Activated CD8-positive, alpha-beta memory T cell treated with anti-CD3 and anti-CD28 coated beads, Interleukin-2, amount 10 ng/mL, durations not matched to agents 7 days and 5 days (primary cell): ENCODE results near the gene MAGEF1. TPM values are rescaled to one million over a fixed set of nuclear protein-coding genes. Genes with fewer than 3 reads are reported as not detected.

Source experiments
- ATAC-seq: fragments of 150-1000 bp; cut with Tn5 transposase; one replicate; pipeline ENCODE4 v1.10.0; 2021; ENCODE audit warnings: moderate library complexity
- CTCF ChIA-PET: fragments of 350-600 bp; sonication (Branson Sonifier 250); formaldehyde crosslinking; loops from one replicate; lab custom pipeline; 2021; ENCODE audit warnings: antibody characterized with exemption; lab: Charles Lee
- DNase-seq: peaks from one replicate; pipeline ENCODE4 v3.0.0-alpha.2; 2020
- H3K27ac Mint-ChIP-seq: one replicate; pipeline ENCODE4 v1.8.0; 2021; ENCODE audit warnings: mild to moderate bottlenecking, mixed read lengths
- H3K27me3 Mint-ChIP-seq: one replicate; pipeline ENCODE4 v1.8.0; 2021; ENCODE audit warnings: mixed read lengths
- H3K36me3 Mint-ChIP-seq: one replicate; pipeline ENCODE4 v1.8.0; 2021; ENCODE audit warnings: mild to moderate bottlenecking, mixed read lengths
- H3K4me1 Mint-ChIP-seq: one replicate; pipeline ENCODE4 v1.8.0; 2021; ENCODE audit warnings: mixed read lengths
- H3K4me3 Mint-ChIP-seq: one replicate; pipeline ENCODE4 v1.8.0; 2021; ENCODE audit warnings: mild to moderate bottlenecking, moderate library complexity, mixed read lengths
- H3K9me3 Mint-ChIP-seq: one replicate; pipeline ENCODE4 v1.8.0; 2022; ENCODE audit warnings: low read depth, mixed read lengths
- total RNA-seq, 2 experiments: library from RNA; stranded (reverse); gene quantifications; one replicate each; pipeline ENCODE4 v1.2.3, GENCODE V29; 2021

Gene MAGEF1
- total RNA-seq, 2 experiments from 2014 or later = 2.8 to 5.9 TPM

- Mint-ChIP-seq H3K4me3 (no peak overlapping the region), H3K4me1 (no peaks in the 10 kb centered on the region), H3K9me3 (no peaks in the 10 kb centered on the region), H3K36me3 (no peaks in the 10 kb centered on the region), H3K27ac (no peak overlapping the region), H3K27me3 (peaks cover 25% of the 10 kb centered on the region)
- CTCF ChIA-PET = interaction anchor here (0.9 to 1.6 kb wide), 3 partner anchors 15 to 163 kb away, joined by 3 to 7 read pairs (median 4); no protein-coding TSS in a partner anchor
- DNase-seq (no peak), ATAC-seq (no peak)
These were observed 16.2 kb upstream of the MAGEF1 start for GRCh38 chr3:184728010-184728527.

DNA sequence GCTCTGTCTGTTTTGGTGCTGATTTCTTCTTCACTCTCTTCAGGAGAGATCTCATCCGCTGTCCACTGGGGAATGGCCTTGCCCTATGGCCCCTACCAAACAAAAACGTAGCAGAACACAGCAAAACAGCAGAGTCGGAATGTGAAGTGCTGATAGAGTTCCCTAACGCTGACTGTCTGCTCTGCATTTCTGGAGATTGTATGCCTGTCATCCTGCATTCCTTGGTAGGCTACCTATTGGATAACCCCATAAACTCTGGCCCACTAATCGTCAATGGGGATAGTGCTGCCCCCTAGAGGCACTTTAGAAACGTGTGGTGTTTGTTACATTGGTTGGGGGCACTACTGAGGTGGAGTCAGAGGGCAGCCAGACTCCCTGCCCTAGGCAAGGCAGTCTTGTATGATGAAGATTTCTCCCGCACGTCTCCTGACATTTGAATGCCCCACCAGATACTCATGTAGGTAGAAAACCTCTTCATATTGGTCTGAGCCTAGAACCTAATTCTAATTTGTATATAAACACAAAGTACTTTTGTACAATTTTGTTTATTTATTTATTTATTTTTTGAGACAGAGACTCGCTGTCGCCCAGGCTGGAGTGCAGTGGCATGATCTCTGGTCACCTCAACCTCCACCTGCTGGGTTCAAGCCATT lies 15.6 kb upstream of the MAGEF1 start:
- ATAC-seq = peak; percentile 57
- Mint-ChIP-seq H3K9me3 (no peaks in the 10 kb centered on the region), H3K27ac (no peak overlapping the region), H3K27me3 (peaks cover 21% of the 10 kb centered on the region), H3K36me3 (no peaks in the 10 kb centered on the region), H3K4me1 (no peaks in the 10 kb centered on the region), H3K4me3 (no peak overlapping the region)
- peak; percentile 59 for DNase-seq
- CTCF ChIA-PET = interaction anchor here (0.6 to 1.6 kb wide), 11 partner anchors 16 to 728 kb away, joined by 3 to 7 read pairs (median 3); no protein-coding TSS in a partner anchor

DNA sequence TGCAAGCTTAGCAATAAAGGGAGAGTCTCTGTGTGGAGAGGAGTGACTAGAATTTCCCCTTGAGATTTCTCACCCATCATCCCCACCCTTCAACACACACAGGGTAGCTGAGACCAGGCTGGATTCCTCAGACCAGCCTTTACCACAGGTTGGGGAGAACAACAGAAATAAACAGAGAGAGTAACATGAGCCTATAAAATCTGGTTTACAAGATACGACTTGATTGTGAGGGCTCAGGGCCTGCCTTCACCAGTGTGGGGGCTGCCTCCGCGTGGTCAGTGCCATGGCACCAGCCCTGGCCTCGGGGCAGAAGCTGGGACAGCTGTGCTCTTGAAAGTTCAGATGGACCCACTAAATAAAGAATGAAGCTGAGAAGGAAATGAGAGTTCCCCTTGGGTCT lies 14.6 kb upstream of the MAGEF1 start:
- DNase-seq = no peak
- CTCF ChIA-PET = interaction anchor here (0.6 to 1.6 kb wide), 10 partner anchors 18 to 727 kb away, joined by 3 to 7 read pairs (median 3); no protein-coding TSS in a partner anchor
- no peaks in the 10 kb centered on the region for H3K36me3 Mint-ChIP-seq
- ATAC-seq = no peak
- H3K9me3 Mint-ChIP-seq = no peaks in the 10 kb centered on the region
- H3K4me1 Mint-ChIP-seq = no peaks in the 10 kb centered on the region
- peaks cover 22% of the 10 kb centered on the region for H3K27me3 Mint-ChIP-seq
- no peak overlapping the region for H3K4me3 Mint-ChIP-seq
- no peak overlapping the region for H3K27ac Mint-ChIP-seq

DNA sequence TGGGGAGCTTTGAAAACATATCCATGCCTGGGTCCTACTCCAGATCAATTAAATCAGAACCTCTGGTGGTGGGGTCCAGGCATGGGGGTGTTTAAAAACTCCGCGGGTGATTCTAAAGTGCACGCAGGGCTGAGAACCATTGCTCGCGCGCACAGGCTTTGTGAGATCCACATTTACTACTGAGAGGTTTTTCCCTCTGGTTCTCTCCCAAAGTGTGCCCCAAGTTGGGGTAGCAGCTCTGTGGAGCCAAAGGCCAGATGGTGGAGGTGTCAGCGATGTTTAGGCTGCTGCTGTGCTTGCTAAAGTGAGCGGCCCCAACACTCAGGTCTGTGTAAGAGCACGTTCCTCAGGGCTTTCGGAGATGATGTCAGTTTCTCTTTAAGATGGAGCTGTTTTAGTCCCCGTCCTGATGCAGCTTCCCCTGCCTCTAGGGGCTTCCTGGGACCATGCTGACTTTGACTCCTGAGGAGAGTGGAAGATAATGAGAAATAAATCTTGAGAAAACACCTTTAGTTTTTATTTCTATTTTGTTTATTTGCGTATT lies 13.4 kb upstream of the MAGEF1 start:
- no peaks in the 10 kb centered on the region for H3K4me1 Mint-ChIP-seq
- peaks cover 18% of the 10 kb centered on the region for H3K27me3 Mint-ChIP-seq
- H3K36me3 Mint-ChIP-seq = no peaks in the 10 kb centered on the region
- H3K27ac Mint-ChIP-seq = no peak overlapping the region
- ATAC-seq (no peak), DNase-seq (no peak)
- H3K4me3 Mint-ChIP-seq = no peak overlapping the region
- no peaks in the 10 kb centered on the region for H3K9me3 Mint-ChIP-seq
- CTCF ChIA-PET = interaction anchor here (2.2 kb wide), 1 partner anchor 164 kb away, joined by 13 read pairs; the partner anchor contains the start of gene EPHB3

DNA sequence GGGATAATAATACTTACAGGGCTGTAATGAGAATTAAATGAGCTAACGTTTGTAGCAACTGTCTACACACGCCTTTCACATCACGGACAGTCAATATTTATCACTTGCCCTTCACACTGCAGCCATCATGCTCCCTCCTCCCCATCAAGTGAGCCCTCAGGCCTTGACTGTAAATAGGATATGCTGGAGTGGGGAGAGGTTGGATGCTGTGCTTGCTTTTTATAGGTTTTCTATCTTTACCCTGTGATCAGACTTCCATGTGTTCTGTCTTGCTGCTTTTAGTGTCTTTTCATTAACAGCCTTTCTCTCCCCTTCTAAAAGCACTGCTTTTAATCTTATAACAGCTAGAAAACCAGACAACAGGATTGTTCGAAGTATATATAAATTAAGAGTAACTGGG lies 12.8 kb upstream of the MAGEF1 start:
- H3K27ac Mint-ChIP-seq = no peak overlapping the region
- CTCF ChIA-PET = interaction anchor here (1.6 to 2.2 kb wide), 2 partner anchors 16 to 163 kb away, joined by 4 to 13 read pairs; partner anchors contain the start of gene EPHB3
- no peaks in the 10 kb centered on the region for H3K9me3 Mint-ChIP-seq
- ATAC-seq (no peak), DNase-seq (no peak)
- H3K27me3 Mint-ChIP-seq = peaks cover 18% of the 10 kb centered on the region
- no peaks in the 10 kb centered on the region for H3K36me3 Mint-ChIP-seq
- no peaks in the 10 kb centered on the region for H3K4me1 Mint-ChIP-seq
- H3K4me3 Mint-ChIP-seq = no peak overlapping the region

GRCh38 chr3:184719709-184720108 lies 7.8 kb upstream of the MAGEF1 start:
- peaks cover 26% of the 10 kb centered on the region for H3K27me3 Mint-ChIP-seq
- no peaks in the 10 kb centered on the region for H3K4me1 Mint-ChIP-seq
- DNase-seq = no peak
- no peak overlapping the region for H3K4me3 Mint-ChIP-seq
- ATAC-seq = no peak
- H3K36me3 Mint-ChIP-seq = no peaks in the 10 kb centered on the region
- no peak overlapping the region for H3K27ac Mint-ChIP-seq
- H3K9me3 Mint-ChIP-seq = no peaks in the 10 kb centered on the region
- CTCF ChIA-PET = no interaction called here

DNA sequence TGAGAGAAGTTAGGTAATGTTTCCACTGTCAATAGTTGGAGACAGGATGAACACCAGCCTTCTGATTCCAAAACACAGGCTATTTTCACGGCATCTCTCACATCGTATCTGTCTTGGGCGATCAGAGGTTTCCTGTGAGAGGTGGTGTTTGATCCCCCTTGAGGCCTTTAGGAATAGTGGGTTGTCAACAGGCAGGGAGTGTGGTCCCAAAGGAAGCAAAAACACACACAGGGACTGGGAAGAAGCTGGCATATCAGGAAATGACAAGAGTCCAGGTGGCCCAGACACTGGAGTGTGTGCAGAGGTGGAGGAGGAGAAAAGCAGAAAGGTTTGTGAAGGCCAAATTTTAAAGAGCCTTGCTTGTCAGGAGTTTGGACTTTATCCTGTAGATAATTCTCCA lies 6.6 kb upstream of the MAGEF1 start:
- CTCF ChIA-PET = no interaction called here
- no peaks in the 10 kb centered on the region for H3K9me3 Mint-ChIP-seq
- no peak overlapping the region for H3K27ac Mint-ChIP-seq
- H3K4me1 Mint-ChIP-seq = no peaks in the 10 kb centered on the region
- no peaks in the 10 kb centered on the region for H3K36me3 Mint-ChIP-seq
- peaks cover 24% of the 10 kb centered on the region for H3K27me3 Mint-ChIP-seq
- H3K4me3 Mint-ChIP-seq = no peak overlapping the region
- ATAC-seq (no peak), DNase-seq (no peak)

DNA sequence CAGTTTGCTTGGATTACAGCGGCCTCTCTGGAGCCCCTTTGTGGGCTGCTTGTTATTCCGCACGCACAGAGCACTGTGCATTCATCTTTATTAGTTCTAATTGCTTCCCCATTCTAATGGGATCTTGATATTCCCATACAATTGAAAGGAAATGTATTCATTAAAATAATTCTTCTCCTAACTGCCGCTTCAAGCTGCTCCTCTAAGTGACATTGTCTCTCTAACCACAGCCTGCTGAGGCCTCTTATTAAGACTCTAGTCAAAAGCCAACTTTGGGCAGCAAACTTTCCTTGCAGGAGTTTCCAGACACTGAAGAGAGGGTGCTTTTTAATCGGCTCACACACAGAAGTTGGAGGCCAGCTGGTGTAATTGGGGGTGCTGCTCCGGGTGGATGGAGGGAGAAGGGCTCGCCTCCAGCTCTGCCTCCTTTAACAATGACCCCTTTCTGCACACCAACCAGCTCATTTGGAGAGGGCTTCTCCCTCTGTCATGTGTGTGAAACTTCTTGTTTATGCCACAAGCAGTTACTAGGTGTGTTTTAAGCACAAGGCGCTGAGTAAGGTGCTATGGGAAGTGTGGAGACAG lies 5.6 kb upstream of the MAGEF1 start:
- no peak overlapping the region for H3K27ac Mint-ChIP-seq
- H3K36me3 Mint-ChIP-seq = no peaks in the 10 kb centered on the region
- peaks cover 26% of the 10 kb centered on the region for H3K27me3 Mint-ChIP-seq
- no peak for ATAC-seq
- H3K9me3 Mint-ChIP-seq = no peaks in the 10 kb centered on the region
- CTCF ChIA-PET = no interaction called here
- H3K4me3 Mint-ChIP-seq = no peak overlapping the region
- DNase-seq = peak; percentile 28
- H3K4me1 Mint-ChIP-seq = peaks cover 3% of the 10 kb centered on the region

GRCh38 chr3:184716622-184717398 lies 4.9 kb upstream of the MAGEF1 start:
- Mint-ChIP-seq H3K9me3 (no peaks in the 10 kb centered on the region), H3K27me3 (peaks cover 32% of the 10 kb centered on the region), H3K36me3 (no peaks in the 10 kb centered on the region), H3K4me1 (peaks cover 9% of the 10 kb centered on the region), H3K27ac (no peak overlapping the region), H3K4me3 (no peak overlapping the region)
- DNase-seq (peak; percentile 31), ATAC-seq (no peak)
- CTCF ChIA-PET = interaction anchor here (1.0 kb wide), 1 partner anchor 156 kb away, joined by 4 read pairs; the partner anchor contains the start of gene EPHB3

GRCh38 chr3:184715943-184716621 lies 4.2 kb upstream of the MAGEF1 start:
- peaks cover 29% of the 10 kb centered on the region for H3K27me3 Mint-ChIP-seq
- DNase-seq = peak; percentile 33

DNA sequence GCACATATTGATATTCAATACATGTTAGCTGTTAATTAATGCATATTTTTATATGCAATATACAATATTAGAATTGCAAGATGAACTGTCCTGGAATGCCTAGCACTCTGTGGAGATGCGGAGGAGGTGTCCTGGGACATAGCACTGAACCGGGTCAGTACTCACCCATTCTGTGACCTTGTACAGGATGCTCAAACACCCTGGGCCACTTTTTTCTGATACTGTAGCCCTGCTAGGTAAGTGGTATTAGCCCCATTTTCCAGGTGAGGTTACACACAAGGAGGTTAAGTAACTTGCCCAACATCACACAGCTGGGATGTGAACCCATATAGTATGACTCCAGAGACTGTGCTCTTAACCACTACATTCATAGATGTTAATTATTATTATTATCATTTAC lies 1.7 kb upstream of the MAGEF1 start:
- peaks cover 11% of the 10 kb centered on the region for H3K36me3 Mint-ChIP-seq
- CTCF ChIA-PET = interaction anchor here (0.6 to 2.9 kb wide), 3 partner anchors 21 to 558 kb away, joined by 3 to 15 read pairs (median 3); partner anchors contain the start of genes DVL3 and EPHB3
- H3K27me3 Mint-ChIP-seq = peaks cover 35% of the 10 kb centered on the region
- peak; percentile 36 for DNase-seq
- peaks cover 1% of the 10 kb centered on the region for H3K9me3 Mint-ChIP-seq
- ATAC-seq = no peak
- peaks cover 29% of the 10 kb centered on the region for H3K4me1 Mint-ChIP-seq
- H3K27ac Mint-ChIP-seq = no peak overlapping the region
- H3K4me3 Mint-ChIP-seq = no peak overlapping the region

More at GRCh38 chr3:184715943-184716621, 4.2 kb upstream of the MAGEF1 start:
- Mint-ChIP-seq H3K9me3 (no peaks in the 10 kb centered on the region), H3K4me3 (no peak overlapping the region), H3K36me3 (no peaks in the 10 kb centered on the region), H3K27ac (no peak overlapping the region), H3K4me1 (peaks cover 14% of the 10 kb centered on the region)
- ATAC-seq = no peak
- CTCF ChIA-PET = interaction anchor here (1.0 kb wide), 1 partner anchor 155 kb away, joined by 4 read pairs; the partner anchor contains the start of gene EPHB3

GRCh38 chr3:184713040-184713355 lies 1.1 kb upstream of the MAGEF1 start:
- peaks cover 1% of the 10 kb centered on the region for H3K9me3 Mint-ChIP-seq
- ATAC-seq = no peak
- H3K4me1 Mint-ChIP-seq = peaks cover 29% of the 10 kb centered on the region
- H3K4me3 Mint-ChIP-seq = no peak overlapping the region
- CTCF ChIA-PET = interaction anchor here (0.7 to 2.9 kb wide), 2 partner anchors 151 to 558 kb away, joined by 3 to 15 read pairs; partner anchors contain the start of genes DVL3 and EPHB3
- peaks cover 29% of the 10 kb centered on the region for H3K27me3 Mint-ChIP-seq
- peaks cover 11% of the 10 kb centered on the region for H3K36me3 Mint-ChIP-seq
- no peak for DNase-seq
- no peak overlapping the region for H3K27ac Mint-ChIP-seq
